ENCODE measurements around the gene SLC4A3.

DNA sequence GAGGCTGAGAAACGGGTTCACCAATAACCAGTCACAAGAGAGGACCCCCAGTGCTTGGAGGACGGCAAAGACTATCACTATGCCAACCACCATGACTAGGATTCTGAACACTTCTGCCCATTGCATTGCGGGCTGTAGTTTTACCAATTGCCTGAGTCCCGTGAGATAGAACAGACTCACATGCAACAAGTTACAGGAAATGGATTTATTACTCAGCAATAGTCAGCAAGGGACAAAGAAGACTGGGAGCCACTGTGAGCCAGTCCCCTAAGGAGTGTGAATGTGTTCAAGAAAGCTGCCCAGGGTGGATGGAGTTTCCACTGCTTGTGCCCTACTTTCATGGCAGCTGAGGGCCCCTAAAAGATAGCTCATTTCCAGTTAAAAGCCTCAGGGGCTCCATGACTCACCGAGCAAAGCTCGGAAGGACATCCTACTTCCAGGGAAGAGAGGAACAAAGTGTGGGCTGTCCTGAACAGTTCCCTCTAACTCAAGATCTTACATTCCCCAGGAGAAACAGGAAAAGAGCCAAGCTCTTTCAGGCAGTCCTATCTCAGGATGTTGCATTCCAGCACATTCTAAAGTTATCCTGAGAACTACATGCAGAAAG is 54.4 kb downstream of the SLC4A3 start:
- no peak for TF ChIP-seq SRF (IDR thresholded peaks at IDR 0.05; ENCODE audit: low read depth, low read length)
- no peak for TF ChIP-seq EZH2 (IDR thresholded peaks at IDR 0.05; ENCODE audit: low read depth, low read length, severe bottlenecking)
- TF ChIP-seq POLR2A (IDR thresholded peaks at IDR 0.05; ENCODE audit: control extremely low read depth in 1 of 2, low read depth in 2 of 2, low read length in 2 of 2): no peak
- TF ChIP-seq, protein P1, sequence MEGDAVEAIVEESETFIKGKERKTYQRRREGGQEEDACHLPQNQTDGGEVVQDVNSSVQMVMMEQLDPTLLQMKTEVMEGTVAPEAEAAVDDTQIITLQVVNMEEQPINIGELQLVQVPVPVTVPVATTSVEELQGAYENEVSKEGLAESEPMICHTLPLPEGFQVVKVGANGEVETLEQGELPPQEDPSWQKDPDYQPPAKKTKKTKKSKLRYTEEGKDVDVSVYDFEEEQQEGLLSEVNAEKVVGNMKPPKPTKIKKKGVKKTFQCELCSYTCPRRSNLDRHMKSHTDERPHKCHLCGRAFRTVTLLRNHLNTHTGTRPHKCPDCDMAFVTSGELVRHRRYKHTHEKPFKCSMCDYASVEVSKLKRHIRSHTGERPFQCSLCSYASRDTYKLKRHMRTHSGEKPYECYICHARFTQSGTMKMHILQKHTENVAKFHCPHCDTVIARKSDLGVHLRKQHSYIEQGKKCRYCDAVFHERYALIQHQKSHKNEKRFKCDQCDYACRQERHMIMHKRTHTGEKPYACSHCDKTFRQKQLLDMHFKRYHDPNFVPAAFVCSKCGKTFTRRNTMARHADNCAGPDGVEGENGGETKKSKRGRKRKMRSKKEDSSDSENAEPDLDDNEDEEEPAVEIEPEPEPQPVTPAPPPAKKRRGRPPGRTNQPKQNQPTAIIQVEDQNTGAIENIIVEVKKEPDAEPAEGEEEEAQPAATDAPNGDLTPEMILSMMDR (IDR thresholded peaks at IDR 0.05; ENCODE audit: control extremely low read depth in 1 of 3, insufficient read depth in 1 of 3, low read depth in 1 of 3, low read length in 3 of 3): no peak
- TF ChIP-seq SIRT6 (IDR thresholded peaks at IDR 0.05; ENCODE audit: low read length): no peak
- TF ChIP-seq, protein P2, sequence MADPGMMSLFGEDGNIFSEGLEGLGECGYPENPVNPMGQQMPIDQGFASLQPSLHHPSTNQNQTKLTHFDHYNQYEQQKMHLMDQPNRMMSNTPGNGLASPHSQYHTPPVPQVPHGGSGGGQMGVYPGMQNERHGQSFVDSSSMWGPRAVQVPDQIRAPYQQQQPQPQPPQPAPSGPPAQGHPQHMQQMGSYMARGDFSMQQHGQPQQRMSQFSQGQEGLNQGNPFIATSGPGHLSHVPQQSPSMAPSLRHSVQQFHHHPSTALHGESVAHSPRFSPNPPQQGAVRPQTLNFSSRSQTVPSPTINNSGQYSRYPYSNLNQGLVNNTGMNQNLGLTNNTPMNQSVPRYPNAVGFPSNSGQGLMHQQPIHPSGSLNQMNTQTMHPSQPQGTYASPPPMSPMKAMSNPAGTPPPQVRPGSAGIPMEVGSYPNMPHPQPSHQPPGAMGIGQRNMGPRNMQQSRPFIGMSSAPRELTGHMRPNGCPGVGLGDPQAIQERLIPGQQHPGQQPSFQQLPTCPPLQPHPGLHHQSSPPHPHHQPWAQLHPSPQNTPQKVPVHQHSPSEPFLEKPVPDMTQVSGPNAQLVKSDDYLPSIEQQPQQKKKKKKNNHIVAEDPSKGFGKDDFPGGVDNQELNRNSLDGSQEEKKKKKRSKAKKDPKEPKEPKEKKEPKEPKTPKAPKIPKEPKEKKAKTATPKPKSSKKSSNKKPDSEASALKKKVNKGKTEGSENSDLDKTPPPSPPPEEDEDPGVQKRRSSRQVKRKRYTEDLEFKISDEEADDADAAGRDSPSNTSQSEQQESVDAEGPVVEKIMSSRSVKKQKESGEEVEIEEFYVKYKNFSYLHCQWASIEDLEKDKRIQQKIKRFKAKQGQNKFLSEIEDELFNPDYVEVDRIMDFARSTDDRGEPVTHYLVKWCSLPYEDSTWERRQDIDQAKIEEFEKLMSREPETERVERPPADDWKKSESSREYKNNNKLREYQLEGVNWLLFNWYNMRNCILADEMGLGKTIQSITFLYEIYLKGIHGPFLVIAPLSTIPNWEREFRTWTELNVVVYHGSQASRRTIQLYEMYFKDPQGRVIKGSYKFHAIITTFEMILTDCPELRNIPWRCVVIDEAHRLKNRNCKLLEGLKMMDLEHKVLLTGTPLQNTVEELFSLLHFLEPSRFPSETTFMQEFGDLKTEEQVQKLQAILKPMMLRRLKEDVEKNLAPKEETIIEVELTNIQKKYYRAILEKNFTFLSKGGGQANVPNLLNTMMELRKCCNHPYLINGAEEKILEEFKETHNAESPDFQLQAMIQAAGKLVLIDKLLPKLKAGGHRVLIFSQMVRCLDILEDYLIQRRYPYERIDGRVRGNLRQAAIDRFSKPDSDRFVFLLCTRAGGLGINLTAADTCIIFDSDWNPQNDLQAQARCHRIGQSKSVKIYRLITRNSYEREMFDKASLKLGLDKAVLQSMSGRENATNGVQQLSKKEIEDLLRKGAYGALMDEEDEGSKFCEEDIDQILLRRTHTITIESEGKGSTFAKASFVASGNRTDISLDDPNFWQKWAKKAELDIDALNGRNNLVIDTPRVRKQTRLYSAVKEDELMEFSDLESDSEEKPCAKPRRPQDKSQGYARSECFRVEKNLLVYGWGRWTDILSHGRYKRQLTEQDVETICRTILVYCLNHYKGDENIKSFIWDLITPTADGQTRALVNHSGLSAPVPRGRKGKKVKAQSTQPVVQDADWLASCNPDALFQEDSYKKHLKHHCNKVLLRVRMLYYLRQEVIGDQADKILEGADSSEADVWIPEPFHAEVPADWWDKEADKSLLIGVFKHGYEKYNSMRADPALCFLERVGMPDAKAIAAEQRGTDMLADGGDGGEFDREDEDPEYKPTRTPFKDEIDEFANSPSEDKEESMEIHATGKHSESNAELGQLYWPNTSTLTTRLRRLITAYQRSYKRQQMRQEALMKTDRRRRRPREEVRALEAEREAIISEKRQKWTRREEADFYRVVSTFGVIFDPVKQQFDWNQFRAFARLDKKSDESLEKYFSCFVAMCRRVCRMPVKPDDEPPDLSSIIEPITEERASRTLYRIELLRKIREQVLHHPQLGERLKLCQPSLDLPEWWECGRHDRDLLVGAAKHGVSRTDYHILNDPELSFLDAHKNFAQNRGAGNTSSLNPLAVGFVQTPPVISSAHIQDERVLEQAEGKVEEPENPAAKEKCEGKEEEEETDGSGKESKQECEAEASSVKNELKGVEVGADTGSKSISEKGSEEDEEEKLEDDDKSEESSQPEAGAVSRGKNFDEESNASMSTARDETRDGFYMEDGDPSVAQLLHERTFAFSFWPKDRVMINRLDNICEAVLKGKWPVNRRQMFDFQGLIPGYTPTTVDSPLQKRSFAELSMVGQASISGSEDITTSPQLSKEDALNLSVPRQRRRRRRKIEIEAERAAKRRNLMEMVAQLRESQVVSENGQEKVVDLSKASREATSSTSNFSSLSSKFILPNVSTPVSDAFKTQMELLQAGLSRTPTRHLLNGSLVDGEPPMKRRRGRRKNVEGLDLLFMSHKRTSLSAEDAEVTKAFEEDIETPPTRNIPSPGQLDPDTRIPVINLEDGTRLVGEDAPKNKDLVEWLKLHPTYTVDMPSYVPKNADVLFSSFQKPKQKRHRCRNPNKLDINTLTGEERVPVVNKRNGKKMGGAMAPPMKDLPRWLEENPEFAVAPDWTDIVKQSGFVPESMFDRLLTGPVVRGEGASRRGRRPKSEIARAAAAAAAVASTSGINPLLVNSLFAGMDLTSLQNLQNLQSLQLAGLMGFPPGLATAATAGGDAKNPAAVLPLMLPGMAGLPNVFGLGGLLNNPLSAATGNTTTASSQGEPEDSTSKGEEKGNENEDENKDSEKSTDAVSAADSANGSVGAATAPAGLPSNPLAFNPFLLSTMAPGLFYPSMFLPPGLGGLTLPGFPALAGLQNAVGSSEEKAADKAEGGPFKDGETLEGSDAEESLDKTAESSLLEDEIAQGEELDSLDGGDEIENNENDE (IDR thresholded peaks at IDR 0.05; ENCODE audit: insufficient replicate concordance, low read length): no peak
- no peak for TF ChIP-seq CEBPB (IDR thresholded peaks at IDR 0.05; ENCODE audit: low read depth, low read length)
- no peak for TF ChIP-seq RAD21 (IDR thresholded peaks at IDR 0.05 in 1 of 2, conservative IDR thresholded peaks at IDR 0.05 in 1 of 2; ENCODE audit: low read depth in 2 of 2, low read length in 2 of 2)
- TF ChIP-seq, protein P3, sequence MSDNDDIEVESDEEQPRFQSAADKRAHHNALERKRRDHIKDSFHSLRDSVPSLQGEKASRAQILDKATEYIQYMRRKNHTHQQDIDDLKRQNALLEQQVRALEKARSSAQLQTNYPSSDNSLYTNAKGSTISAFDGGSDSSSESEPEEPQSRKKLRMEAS (IDR thresholded peaks at IDR 0.05): no peak
